ENCODE results near the gene GAS6.

DNA sequence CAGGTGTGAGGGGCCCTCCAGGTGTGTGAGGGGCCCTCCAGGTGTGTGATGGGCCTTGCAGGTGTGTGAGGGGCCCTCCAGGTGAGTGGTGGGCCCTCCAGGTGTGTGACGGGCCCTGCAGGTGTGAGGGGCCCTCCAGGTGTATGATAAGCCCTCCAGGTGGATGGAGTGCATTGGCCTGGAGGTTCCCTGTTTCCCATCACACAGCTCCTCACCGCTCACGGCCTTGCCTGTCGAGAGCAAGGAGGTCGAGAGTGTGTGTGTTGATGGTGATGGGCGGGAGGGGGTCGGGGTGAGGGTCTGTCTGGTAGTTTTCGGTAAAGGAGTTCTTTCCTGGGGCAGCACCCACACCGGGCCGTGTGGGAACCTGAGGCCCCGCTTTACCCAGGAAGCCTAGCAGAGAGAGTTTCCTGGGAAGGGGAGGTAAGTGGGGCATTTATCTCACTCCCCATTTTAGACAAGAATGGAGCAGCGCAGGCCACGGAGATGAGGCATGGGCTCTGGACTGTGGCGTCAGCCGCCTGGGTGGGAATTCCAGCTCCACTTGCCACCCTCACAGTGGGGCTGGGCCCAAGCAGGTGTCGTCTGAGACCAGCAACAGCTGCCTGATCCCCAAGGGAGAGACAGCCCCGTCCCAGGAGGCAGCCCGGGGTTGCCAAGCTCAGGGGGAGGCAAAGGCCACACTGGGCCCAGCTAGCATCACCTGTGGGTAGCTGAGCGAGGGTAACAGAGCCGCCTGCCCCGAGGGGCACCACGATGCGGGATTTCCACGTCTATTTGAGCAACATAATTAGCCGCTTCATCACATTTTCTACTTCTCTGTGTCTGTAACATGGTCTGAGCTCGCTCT is 10.9 kb upstream of the GAS6 start:
- TF ChIP-seq, protein P1, sequence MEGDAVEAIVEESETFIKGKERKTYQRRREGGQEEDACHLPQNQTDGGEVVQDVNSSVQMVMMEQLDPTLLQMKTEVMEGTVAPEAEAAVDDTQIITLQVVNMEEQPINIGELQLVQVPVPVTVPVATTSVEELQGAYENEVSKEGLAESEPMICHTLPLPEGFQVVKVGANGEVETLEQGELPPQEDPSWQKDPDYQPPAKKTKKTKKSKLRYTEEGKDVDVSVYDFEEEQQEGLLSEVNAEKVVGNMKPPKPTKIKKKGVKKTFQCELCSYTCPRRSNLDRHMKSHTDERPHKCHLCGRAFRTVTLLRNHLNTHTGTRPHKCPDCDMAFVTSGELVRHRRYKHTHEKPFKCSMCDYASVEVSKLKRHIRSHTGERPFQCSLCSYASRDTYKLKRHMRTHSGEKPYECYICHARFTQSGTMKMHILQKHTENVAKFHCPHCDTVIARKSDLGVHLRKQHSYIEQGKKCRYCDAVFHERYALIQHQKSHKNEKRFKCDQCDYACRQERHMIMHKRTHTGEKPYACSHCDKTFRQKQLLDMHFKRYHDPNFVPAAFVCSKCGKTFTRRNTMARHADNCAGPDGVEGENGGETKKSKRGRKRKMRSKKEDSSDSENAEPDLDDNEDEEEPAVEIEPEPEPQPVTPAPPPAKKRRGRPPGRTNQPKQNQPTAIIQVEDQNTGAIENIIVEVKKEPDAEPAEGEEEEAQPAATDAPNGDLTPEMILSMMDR (IDR thresholded peaks at IDR 0.05) = no peak
- TF ChIP-seq POLR2AphosphoS5 (IDR thresholded peaks at IDR 0.05; ENCODE audit: low read depth, low read length) (no peak), SIN3A (IDR thresholded peaks at IDR 0.05; ENCODE audit: borderline replicate concordance, insufficient read depth, low read depth, low read length) (no peak), REST (IDR thresholded peaks at IDR 0.05; ENCODE audit: insufficient read depth in 1 of 2, low read depth in 2 of 2, low read length in 1 of 2) (no peak)
